ENCODE data around the gene SPRED2. TPM values are rescaled to one million over a fixed set of nuclear protein-coding genes. Genes with fewer than 3 reads are reported as not detected.

Gene SPRED2
- polyA plus RNA-seq, 1 donor from 2014 or later: 5.3 TPM

DNA sequence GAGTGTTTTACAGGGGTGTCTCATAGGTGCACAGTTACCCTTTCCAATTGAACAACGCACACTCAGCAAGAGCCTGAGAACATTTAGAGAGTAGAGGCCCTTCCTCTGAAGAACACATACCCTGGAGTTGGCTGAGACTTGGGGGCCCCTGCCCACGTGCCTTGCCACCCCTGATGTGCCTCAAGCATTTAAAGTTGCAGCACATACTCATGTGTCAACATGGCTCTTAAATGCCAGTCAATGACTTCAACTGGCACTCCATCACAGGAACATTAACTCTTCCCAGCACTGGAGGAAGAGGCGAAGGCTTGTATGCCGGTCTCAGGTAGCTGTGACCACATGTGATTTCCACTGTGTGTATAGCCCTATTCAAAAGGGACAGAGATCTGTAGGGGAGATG lies 57.4 kb downstream of the SPRED2 start:
- Histone ChIP-seq H3K27me3 (ENCODE audit: insufficient read depth, low read depth, low read length) (no peaks in the 10 kb centered on the region), H3K9ac (ENCODE audit: low read length) (no peak overlapping the region), H4K20me1 (ENCODE audit: insufficient read depth) (no peaks in the 10 kb centered on the region), H3K9me3 (ENCODE audit: low read length) (no peaks in the 10 kb centered on the region), H3K9me2 (ENCODE audit: insufficient read depth, low read length) (no peaks in the 10 kb centered on the region), H3K36me3 (ENCODE audit: insufficient read depth, low read length) (no peaks in the 10 kb centered on the region), H3K4me2 (ENCODE audit: low read length) (no peak overlapping the region), H3K79me2 (replicated peaks; ENCODE audit: insufficient read depth, low read length) (peaks cover 8% of the 10 kb centered on the region), H3K27ac (ENCODE audit: low read length) (no peak overlapping the region), H3F3A (ENCODE audit: insufficient read depth, low read length, poor library complexity, severe bottlenecking) (no peaks in the 10 kb centered on the region), H2AFZ (ENCODE audit: low read depth, low read length) (no peak overlapping the region), H3K4me3 (ENCODE audit: low read length) (no peak overlapping the region)
- TF ChIP-seq, protein P1, sequence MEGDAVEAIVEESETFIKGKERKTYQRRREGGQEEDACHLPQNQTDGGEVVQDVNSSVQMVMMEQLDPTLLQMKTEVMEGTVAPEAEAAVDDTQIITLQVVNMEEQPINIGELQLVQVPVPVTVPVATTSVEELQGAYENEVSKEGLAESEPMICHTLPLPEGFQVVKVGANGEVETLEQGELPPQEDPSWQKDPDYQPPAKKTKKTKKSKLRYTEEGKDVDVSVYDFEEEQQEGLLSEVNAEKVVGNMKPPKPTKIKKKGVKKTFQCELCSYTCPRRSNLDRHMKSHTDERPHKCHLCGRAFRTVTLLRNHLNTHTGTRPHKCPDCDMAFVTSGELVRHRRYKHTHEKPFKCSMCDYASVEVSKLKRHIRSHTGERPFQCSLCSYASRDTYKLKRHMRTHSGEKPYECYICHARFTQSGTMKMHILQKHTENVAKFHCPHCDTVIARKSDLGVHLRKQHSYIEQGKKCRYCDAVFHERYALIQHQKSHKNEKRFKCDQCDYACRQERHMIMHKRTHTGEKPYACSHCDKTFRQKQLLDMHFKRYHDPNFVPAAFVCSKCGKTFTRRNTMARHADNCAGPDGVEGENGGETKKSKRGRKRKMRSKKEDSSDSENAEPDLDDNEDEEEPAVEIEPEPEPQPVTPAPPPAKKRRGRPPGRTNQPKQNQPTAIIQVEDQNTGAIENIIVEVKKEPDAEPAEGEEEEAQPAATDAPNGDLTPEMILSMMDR (IDR thresholded peaks at IDR 0.05; ENCODE audit: poor library complexity, severe bottlenecking): no peak
- TF ChIP-seq MXI1 (conservative IDR thresholded peaks at IDR 0.05; ENCODE audit: poor library complexity, severe bottlenecking) (no peak), TAF1 (IDR thresholded peaks at IDR 0.05; ENCODE audit: low read depth) (no peak), EP300 (conservative IDR thresholded peaks at IDR 0.05; ENCODE audit: poor library complexity, severe bottlenecking) (no peak), POLR2AphosphoS5 (IDR thresholded peaks at IDR 0.05) (no peak), SMC3 (conservative IDR thresholded peaks at IDR 0.05; ENCODE audit: poor library complexity) (no peak), EZH2 (IDR thresholded peaks at IDR 0.05; ENCODE audit: borderline replicate concordance, insufficient read depth, low read length, poor library complexity, severe bottlenecking) (no peak), RAD21 (conservative IDR thresholded peaks at IDR 0.05) (no peak)
- TF ChIP-seq, protein P2, sequence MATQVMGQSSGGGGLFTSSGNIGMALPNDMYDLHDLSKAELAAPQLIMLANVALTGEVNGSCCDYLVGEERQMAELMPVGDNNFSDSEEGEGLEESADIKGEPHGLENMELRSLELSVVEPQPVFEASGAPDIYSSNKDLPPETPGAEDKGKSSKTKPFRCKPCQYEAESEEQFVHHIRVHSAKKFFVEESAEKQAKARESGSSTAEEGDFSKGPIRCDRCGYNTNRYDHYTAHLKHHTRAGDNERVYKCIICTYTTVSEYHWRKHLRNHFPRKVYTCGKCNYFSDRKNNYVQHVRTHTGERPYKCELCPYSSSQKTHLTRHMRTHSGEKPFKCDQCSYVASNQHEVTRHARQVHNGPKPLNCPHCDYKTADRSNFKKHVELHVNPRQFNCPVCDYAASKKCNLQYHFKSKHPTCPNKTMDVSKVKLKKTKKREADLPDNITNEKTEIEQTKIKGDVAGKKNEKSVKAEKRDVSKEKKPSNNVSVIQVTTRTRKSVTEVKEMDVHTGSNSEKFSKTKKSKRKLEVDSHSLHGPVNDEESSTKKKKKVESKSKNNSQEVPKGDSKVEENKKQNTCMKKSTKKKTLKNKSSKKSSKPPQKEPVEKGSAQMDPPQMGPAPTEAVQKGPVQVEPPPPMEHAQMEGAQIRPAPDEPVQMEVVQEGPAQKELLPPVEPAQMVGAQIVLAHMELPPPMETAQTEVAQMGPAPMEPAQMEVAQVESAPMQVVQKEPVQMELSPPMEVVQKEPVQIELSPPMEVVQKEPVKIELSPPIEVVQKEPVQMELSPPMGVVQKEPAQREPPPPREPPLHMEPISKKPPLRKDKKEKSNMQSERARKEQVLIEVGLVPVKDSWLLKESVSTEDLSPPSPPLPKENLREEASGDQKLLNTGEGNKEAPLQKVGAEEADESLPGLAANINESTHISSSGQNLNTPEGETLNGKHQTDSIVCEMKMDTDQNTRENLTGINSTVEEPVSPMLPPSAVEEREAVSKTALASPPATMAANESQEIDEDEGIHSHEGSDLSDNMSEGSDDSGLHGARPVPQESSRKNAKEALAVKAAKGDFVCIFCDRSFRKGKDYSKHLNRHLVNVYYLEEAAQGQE (IDR thresholded peaks at IDR 0.05; ENCODE audit: borderline replicate concordance): no peak

DNA sequence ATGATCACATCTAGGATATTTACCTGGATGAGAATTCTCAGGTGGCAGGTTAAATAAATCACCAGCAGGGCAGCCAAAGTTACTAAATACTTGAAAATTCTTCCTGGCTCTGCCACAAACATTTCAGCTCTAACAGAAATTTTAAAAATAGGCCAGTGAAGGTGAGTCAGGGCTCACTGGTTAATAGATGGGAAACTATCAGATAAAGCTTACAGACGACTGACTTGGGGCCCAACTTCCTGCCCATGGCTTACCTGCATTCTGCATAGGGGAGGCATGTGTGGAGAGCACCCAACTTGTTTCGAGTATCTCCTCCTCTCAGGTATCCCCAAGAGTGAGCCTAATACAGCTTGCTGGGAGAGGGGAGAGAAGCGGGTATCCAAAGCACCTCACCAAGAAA lies 57.8 kb downstream of the SPRED2 start:
- Histone ChIP-seq H3K27me3 (ENCODE audit: insufficient read depth, low read depth, low read length) (no peaks in the 10 kb centered on the region), H3K79me2 (replicated peaks; ENCODE audit: insufficient read depth, low read length) (peaks cover 8% of the 10 kb centered on the region), H3K4me3 (ENCODE audit: low read length) (no peak overlapping the region), H3K9me3 (ENCODE audit: low read length) (no peaks in the 10 kb centered on the region), H3K4me2 (ENCODE audit: low read length) (no peak overlapping the region), H3K9ac (ENCODE audit: low read length) (no peak overlapping the region), H3K36me3 (ENCODE audit: insufficient read depth, low read length) (no peaks in the 10 kb centered on the region), H2AFZ (ENCODE audit: low read depth, low read length) (no peak overlapping the region), H3F3A (ENCODE audit: insufficient read depth, low read length, poor library complexity, severe bottlenecking) (no peaks in the 10 kb centered on the region), H3K27ac (ENCODE audit: low read length) (no peak overlapping the region), H3K9me2 (ENCODE audit: insufficient read depth, low read length) (no peaks in the 10 kb centered on the region), H4K20me1 (ENCODE audit: insufficient read depth) (no peaks in the 10 kb centered on the region)
- TF ChIP-seq EZH2 (IDR thresholded peaks at IDR 0.05; ENCODE audit: borderline replicate concordance, insufficient read depth, low read length, poor library complexity, severe bottlenecking) (no peak), POLR2AphosphoS5 (IDR thresholded peaks at IDR 0.05) (no peak), EP300 (conservative IDR thresholded peaks at IDR 0.05; ENCODE audit: poor library complexity, severe bottlenecking) (no peak), MXI1 (conservative IDR thresholded peaks at IDR 0.05; ENCODE audit: poor library complexity, severe bottlenecking) (no peak), TAF1 (IDR thresholded peaks at IDR 0.05; ENCODE audit: low read depth) (no peak), RAD21 (conservative IDR thresholded peaks at IDR 0.05) (no peak), SMC3 (conservative IDR thresholded peaks at IDR 0.05; ENCODE audit: poor library complexity) (no peak)
- TF ChIP-seq, protein P2 (IDR thresholded peaks at IDR 0.05; ENCODE audit: borderline replicate concordance): no peak
- TF ChIP-seq, protein P1 (IDR thresholded peaks at IDR 0.05; ENCODE audit: poor library complexity, severe bottlenecking): no peak
